WERI-Rb-1 (cell line): ENCODE measurements around the gene SIX2.

Experiments
- DNase-seq: peaks from one replicate; pipeline ENCODE4 v3.0.0-alpha.2; 2020
- H3K27ac ChIP-seq: fragments of 250-450 bp; sonication (Bioruptor Pico); 2 replicates; pipeline ENCODE4 v1.5.1; 2020; ENCODE audit warnings: mild to moderate bottlenecking, moderate library complexity
- H3K27me3 ChIP-seq: fragments of 250-450 bp; sonication (Bioruptor Pico); 2 replicates; pipeline ENCODE4 v1.5.1; 2021; ENCODE audit warnings: mild to moderate bottlenecking, low read depth, moderate library complexity; ENCODE audit not compliant: insufficient read depth, severe bottlenecking
- H3K36me3 ChIP-seq: fragments of 250-450 bp; sonication (Bioruptor Pico); 2 replicates; pipeline ENCODE4 v1.5.1; 2020; ENCODE audit warnings: mild to moderate bottlenecking, moderate library complexity
- H3K4me3 ChIP-seq: 2 replicates; pipeline ENCODE4 v1.5.1; 2011; ENCODE audit warnings: low read depth, mild to moderate bottlenecking, control low read depth, low read length
- H3K9me3 ChIP-seq: fragments of 250-450 bp; sonication (Bioruptor Pico); 2 replicates; pipeline ENCODE4 v1.5.1; 2021; ENCODE audit warnings: mild to moderate bottlenecking, moderate library complexity; ENCODE audit not compliant: severe bottlenecking
- CTCF ChIP-seq: IDR thresholded peaks from 2 replicates; pipeline ENCODE4 v1.5.1; 2011; ENCODE audit warnings: low read depth, mild to moderate bottlenecking, control low read depth, inconsistent platforms, low read length

The SIX2 gene

DNA sequence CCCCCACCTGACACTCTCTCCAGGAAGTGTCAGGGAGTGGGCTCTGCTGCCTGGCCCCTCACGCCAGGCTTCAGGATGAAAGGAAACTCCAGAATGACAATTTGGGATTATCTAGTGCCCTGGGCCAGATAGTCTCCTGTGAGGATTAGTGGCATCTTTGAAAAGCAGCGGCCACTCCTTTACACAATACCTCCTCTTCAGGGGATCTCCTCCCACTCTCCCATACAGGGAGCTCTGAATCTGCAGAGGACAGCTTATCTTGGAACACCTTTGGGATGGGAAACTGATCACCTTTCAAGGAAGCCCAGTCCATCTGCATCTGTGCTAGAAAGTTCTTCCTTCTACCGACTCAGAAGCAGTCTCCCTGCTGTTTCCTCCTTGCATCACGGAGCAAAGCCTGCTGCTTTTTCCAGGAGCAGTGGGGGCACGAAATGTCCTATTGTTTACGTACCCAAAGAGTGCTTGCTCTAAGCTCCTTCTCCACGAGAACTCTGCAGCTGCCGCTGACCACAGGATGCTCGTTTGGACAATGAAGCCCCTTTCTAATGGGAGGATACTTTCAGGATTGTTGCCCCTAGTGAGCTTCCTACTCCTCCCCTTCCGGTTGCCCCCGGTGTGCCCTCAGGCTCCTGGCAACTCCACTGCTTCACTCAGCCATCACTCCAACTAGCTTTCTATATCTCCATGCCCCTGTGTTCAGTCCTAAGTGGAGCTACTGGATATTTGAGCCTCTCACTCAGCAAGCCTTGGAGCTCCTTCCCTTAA lies 36.3 kb downstream of the SIX2 start:
- Histone ChIP-seq H3K9me3 (no peaks in the 10 kb centered on the region), H3K27me3 (no peaks in the 10 kb centered on the region), H3K36me3 (no peaks in the 10 kb centered on the region), H3K4me3 (peak overlapping the region; percentile 32), H3K27ac (peak overlapping the region; percentile 89)
- TF ChIP-seq CTCF = no peak
- peak; percentile 87 for DNase-seq

GRCh38 chr2:44970846-44971450 lies 38.3 kb downstream of the SIX2 start:
- no peak for TF ChIP-seq CTCF
- H3K4me3 ChIP-seq = no peak overlapping the region
- peak overlapping the region; percentile 89 for H3K27ac ChIP-seq
- no peaks in the 10 kb centered on the region for H3K9me3 ChIP-seq
- no peak for DNase-seq
- H3K36me3 ChIP-seq = no peaks in the 10 kb centered on the region
- no peaks in the 10 kb centered on the region for H3K27me3 ChIP-seq

DNA sequence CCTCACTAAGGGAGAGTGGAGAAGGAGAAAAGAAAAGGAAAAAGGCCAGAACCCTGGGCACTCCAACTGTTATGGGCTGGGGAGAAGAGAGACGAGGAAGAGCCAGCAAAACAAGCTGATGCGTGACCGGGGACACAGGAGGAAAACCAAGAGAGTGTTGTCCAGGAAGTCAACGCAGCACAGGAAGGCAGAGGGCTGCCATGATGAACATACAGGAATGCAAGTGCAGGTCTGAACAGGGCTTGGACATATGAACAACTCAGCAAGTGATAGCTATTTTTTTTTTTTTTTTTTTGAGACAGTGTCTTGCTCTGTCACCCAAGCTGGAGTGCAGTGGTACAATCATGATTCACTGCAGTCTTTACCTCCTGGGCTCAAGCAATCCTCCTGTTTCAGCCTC lies 39.3 kb downstream of the SIX2 start:
- no peak for DNase-seq
- Histone ChIP-seq H3K36me3 (no peaks in the 10 kb centered on the region), H3K4me3 (no peak overlapping the region), H3K27me3 (no peaks in the 10 kb centered on the region), H3K27ac (peak overlapping the region; percentile 89), H3K9me3 (no peaks in the 10 kb centered on the region)
- TF ChIP-seq CTCF = no peak

- H3K27ac ChIP-seq = no peak overlapping the region
- H3K9me3 ChIP-seq = no peaks in the 10 kb centered on the region
- TF ChIP-seq CTCF = no peak
- no peaks in the 10 kb centered on the region for H3K36me3 ChIP-seq
- H3K27me3 ChIP-seq = no peaks in the 10 kb centered on the region
- no peak overlapping the region for H3K4me3 ChIP-seq
- DNase-seq = no peak
Observed at GRCh38 chr2:44967727-44968432, 41.4 kb downstream of the SIX2 start.

DNA sequence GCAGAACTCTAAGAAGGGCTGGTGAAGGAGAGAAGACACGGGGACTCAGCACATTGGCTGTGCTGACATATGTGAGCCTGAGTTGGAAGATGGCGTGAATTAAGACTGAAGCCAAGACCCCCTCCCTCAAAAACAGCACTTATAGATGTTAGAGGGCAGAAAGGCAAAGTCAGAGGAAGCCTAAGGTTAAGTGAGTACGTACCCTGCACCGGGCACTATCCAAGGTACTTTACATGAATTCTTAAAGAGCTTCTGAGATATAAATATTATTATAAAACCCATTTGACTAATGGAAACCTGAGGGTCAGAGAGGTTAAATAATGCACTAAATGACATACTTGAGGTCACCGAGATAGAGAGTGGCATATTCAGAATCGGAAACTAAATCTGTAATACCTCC lies 42.2 kb downstream of the SIX2 start:
- no peak for DNase-seq
- no peaks in the 10 kb centered on the region for H3K36me3 ChIP-seq
- TF ChIP-seq CTCF = no peak
- no peak overlapping the region for H3K27ac ChIP-seq
- H3K4me3 ChIP-seq = no peak overlapping the region
- no peaks in the 10 kb centered on the region for H3K27me3 ChIP-seq
- no peaks in the 10 kb centered on the region for H3K9me3 ChIP-seq
